ENCODE measurements around the gene EFL1.
"Not testable (repeated sequence)": the region's sequence is repeated elsewhere in the genome, so short reads cannot be mapped to it uniquely, and the experiment has no call there.

The EFL1 gene

DNA sequence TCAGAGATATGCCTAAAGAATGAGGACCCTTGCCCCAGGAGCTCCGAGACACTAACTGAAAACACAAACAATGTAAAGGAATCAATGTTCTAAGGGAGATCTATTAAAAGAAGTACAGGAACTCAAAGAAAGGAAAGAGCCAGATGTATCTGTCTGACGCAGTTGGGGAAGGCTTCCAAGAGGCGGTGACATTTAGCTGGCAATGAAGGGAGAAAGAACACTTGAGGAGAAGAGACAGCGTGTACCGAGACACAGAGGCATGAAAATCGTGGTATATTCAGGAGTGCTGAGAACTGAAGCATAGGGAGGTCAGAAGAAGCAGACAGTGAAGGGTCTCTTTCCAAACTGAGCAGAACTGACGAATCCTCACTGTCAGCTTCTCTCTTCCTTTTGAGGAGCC lies 66.7 kb downstream of the EFL1 start:
- DNase-seq = not testable (repeated sequence)

GRCh38 chr15:82194488-82194887 lies 68.0 kb downstream of the EFL1 start:
- not testable (repeated sequence) for DNase-seq

DNA sequence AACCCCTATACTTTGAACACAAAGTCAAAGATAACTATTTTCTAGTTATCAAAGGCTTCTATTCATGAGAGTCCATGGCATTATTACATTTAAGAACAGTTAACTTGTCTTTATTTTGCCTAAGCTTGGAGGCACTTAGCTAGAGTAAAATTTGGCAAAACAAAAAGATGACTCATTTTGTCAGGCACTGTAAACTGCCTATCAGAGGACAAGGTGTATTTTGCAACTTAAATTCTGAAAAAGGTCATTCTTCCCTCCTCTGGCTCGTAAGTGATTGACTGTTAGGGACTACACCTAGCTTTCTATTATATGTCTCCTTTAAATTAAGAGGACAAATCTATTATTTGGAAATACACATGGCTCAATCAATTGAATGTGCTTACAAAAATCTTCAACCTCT lies 69.1 kb downstream of the EFL1 start:
- DNase-seq = not testable (repeated sequence)

- DNase-seq = not testable (repeated sequence)
Observed at GRCh38 chr15:82192394-82192793, 70.1 kb downstream of the EFL1 start.

- peak; percentile 69 to 82 (median 78) for DNase-seq
Observed at GRCh38 chr15:82186719-82187406, 75.7 kb downstream of the EFL1 start.

- no peak for DNase-seq
Observed at GRCh38 chr15:82186161-82186560, 76.4 kb downstream of the EFL1 start.

GRCh38 chr15:82184776-82185175 lies 77.8 kb downstream of the EFL1 start:
- DNase-seq = no peak

GRCh38 chr15:82184355-82184754 lies 78.2 kb downstream of the EFL1 start:
- DNase-seq = no peak

GRCh38 chr15:82183121-82184031 lies 79.2 kb downstream of the EFL1 start:
- DNase-seq = no peak

DNA sequence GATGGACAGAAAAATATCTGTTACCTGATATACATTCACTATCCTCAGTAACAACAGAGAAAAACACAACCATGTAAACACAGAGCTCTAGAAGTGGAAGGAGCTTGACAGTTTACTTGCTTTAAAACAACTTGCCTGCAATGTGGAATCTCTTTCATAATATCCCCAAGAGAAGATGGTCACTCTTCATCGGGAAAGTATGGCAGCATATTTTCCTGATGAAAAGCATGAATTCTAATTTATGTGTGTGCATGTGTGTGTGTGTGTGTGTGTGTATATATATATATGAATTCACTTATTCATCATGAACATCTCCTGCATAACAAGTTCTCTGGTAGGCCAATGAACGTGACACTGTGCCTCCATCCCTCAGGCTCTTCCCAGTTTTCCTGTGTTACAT lies 81.2 kb downstream of the EFL1 start:
- DNase-seq = no peak

DNA sequence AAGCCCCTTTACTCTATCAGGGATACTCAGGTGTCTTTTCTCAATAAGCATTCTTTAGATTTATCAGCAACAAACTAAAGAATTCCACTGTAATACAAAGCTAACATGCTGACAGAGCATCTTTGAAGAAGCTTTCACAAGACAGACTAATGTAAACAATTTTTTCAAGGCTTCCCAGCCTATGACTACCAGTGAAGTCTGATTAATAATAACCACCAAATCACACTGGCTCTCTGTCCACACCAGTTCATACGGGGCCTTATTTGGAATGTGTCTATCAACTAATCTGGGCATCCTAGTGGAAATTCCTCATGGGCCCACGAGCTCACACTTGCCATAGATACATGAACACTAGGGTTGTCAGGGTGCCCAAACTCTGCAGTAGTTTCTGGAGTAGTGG lies 84.5 kb downstream of the EFL1 start:
- no peak for DNase-seq

- DNase-seq = no peak
Observed at GRCh38 chr15:82177291-82178010, 85.1 kb downstream of the EFL1 start.

DNA sequence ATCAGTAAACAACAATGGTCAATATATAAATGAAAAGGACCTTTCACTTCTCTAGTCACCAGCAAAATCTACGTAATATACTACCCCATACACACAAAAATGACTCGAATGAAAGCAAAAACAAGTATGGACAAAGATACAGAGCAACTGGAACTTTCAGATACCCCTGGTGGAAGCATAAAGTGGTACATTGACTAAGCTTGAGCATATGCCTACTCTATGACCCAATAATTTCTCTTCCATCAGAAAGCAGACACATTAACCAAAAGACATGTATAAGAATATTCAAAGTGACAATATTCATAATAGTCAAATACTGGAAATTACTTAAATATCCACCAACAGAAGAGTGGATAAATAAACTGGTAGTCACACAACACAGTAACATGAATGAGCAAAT lies 86.0 kb downstream of the EFL1 start:
- DNase-seq = no peak

DNA sequence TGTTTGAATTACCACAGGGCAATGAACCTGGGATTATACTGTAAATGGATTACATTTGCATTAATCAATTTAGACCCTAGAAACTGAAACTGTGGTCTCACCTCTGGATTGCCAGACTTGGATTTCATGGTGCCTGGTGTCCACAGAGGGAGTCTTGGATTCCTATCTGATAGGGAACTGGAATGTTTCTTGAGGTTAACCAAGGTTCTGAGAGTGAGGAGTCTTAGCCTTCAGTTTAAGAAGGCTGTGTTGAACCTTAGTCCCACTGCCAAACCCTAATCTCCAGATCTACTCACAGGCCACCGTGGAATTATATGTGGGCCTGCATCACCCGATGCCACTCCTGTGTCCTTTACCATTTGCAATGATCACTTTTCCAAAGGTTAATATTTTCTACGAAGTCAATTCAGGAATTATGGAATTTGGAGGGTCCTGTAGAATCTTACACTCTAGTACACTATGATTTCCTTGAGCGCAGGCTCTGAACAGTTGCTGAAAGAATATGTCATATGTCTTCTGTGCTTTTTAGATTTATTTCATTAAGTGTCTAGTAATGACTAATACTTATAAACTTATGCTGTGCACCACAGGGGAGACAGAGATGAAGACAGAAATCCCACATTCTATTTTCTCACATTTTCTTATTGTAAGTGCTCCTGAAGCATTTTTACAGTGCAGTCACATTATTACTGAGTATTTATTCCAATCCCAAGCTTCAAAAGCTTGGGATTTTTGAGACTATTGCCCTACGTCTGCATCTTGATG lies 87.9 kb downstream of the EFL1 start:
- no peak for DNase-seq

- DNase-seq = no peak
Observed at GRCh38 chr15:82173108-82173507, 89.4 kb downstream of the EFL1 start.

GRCh38 chr15:82172506-82172905 lies 90.0 kb downstream of the EFL1 start:
- no peak for DNase-seq

DNA sequence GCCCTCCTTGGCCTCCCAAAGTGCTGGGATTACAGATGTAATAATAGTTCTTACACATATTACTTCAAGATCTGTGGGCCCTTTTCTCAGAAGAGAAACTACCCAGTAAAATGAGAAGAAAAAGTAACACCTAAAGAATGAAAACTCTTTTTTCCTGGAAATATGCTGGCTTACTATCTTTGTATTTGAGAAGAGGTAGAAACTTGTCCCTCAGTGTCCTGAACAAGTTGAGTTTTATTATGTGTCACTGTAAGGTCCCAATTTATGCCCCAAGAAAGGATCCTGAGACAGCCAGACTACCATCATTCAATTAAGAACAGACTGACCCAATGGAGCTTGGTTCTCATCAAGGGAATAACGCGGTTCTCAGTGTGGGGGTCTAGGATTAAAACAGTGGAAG lies 93.8 kb downstream of the EFL1 start:
- no peak for DNase-seq

- no peak for DNase-seq
Observed at GRCh38 chr15:82168296-82168695, 94.2 kb downstream of the EFL1 start.

GRCh38 chr15:82165948-82166376 lies 96.6 kb downstream of the EFL1 start:
- DNase-seq = no peak

- no peak for DNase-seq
Observed at GRCh38 chr15:82159922-82160321, 102.6 kb downstream of the EFL1 start.

GRCh38 chr15:82158811-82159210 lies 103.7 kb downstream of the EFL1 start:
- DNase-seq = no peak

DNA sequence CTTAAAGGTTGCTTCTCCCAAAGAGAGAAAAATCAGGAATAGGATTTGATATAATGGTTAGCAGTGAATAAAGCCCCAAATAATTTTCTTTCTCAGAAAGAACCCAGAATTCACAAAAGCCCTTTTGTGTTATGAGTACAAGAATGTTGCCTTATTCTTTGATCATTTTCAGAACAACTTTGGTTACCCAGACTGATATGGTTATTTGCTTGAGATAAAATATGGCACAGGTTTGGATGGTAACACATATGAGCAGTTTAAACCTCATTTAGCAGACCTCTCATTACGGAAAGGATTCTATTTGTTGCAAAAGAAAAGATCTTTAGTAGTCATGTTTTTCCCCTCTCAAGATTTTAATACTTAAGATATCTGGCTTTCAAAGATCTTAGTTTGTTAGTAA lies 111.9 kb downstream of the EFL1 start:
- DNase-seq = no peak

DNA sequence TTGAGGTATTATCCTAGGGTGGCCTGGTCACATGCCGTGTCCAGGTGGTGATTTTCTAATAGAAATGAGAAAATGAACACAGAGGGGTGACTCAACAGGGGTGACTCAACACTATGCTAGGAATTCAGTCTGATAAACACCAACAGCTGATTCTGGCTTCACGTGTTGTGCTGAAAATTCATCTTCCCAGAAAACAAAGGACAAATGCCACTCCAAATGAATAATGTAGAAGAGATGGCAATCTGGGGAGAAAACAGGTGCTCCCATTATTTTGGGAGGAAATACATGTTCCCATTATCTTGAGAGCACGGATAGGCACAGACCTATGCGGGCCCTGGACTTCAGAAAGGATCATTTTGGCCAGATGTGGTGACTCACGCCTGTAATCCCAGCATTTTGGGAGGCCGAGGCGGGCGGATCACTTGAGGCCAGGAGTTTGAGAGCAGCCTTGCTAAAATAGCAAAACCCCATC lies 115.5 kb downstream of the EFL1 start:
- DNase-seq = peak in 2 of 3 donors; percentile 14 to 18
